ENCODE data around the gene RTL5.

GRCh38 chrX:72100824-72101351, 30.8 kb downstream of the RTL5 start:
- TF ChIP-seq CTCF (IDR thresholded peaks at IDR 0.05) (no peak), POLR2A (IDR thresholded peaks at IDR 0.05; ENCODE audit: low read depth) (no peak), POLR2AphosphoS5 (IDR thresholded peaks at IDR 0.05) (peak in 1 of 2 donors; percentile 16)
